GM18867 (cell line): Measurements from ENCODE around the gene FBXW8.

Source experiments
- ATAC-seq: cut with Tn5 transposase; IDR thresholded peaks from one replicate; pipeline ENCODE4 v1.9.1; 2021; ENCODE audit warnings: mild to moderate bottlenecking, moderate library complexity; ENCODE audit not compliant: unreplicated experiment

Gene FBXW8

GRCh38 chr12:116910645-116911451 lies at the start of gene FBXW8:
TSS of gene FBXW8 (plus strand) at chr12:116910950. CDS start at chr12:116911038, 88 bp downstream.
- ATAC-seq, result peak; percentile 94

- ATAC-seq, result peak; percentile 80
These were observed 49.4 kb upstream of the FBXW8 start for GRCh38 chr12:116861320-116861719.

- no peak for ATAC-seq
These were observed 48.6 kb upstream of the FBXW8 start for GRCh38 chr12:116862167-116862566.

- no peak for ATAC-seq
These were observed 47.4 kb upstream of the FBXW8 start for GRCh38 chr12:116863275-116863767.

- no peak for ATAC-seq
These were observed 46.2 kb upstream of the FBXW8 start for GRCh38 chr12:116864371-116865160.

- ATAC-seq, result no peak
These were observed 43.2 kb upstream of the FBXW8 start for GRCh38 chr12:116867523-116867922.

- ATAC-seq, result no peak
These were observed 40.4 kb upstream of the FBXW8 start for GRCh38 chr12:116870306-116870705.

GRCh38 chr12:116874324-116874995 lies 36.3 kb upstream of the FBXW8 start:
- no peak for ATAC-seq

- no peak for ATAC-seq
These were observed 34.4 kb upstream of the FBXW8 start for GRCh38 chr12:116876151-116876869.

- ATAC-seq, result no peak
These were observed 31.9 kb upstream of the FBXW8 start for GRCh38 chr12:116878567-116879508.

- no peak for ATAC-seq
These were observed 31.1 kb upstream of the FBXW8 start for GRCh38 chr12:116879509-116880212.

- ATAC-seq, result no peak
These were observed 30.4 kb upstream of the FBXW8 start for GRCh38 chr12:116880213-116880816.

- ATAC-seq, result peak; percentile 80
These were observed 29.9 kb upstream of the FBXW8 start for GRCh38 chr12:116880817-116881324.

- ATAC-seq, result no peak
These were observed 29.3 kb upstream of the FBXW8 start, which contains the start of gene HRK for GRCh38 chr12:116881325-116881876. TSS of gene HRK (minus strand) at chr12:116881441. CDS start at chr12:116881307, 134 bp downstream.

- ATAC-seq, result no peak
These were observed 28.8 kb upstream of the FBXW8 start for GRCh38 chr12:116881877-116882507.

GRCh38 chr12:116882742-116883141 lies 28.0 kb upstream of the FBXW8 start:
- ATAC-seq, result no peak

- ATAC-seq, result no peak
These were observed 25.9 kb upstream of the FBXW8 start for GRCh38 chr12:116884871-116885270.
